GM23248 (cell line): ENCODE data around the gene ZNF879.

Experiments used
- EZH2 ChIP-seq: fragments of 200-600 bp; sonication (generic); IDR thresholded peaks from 2 replicates; pipeline ENCODE4 v1.6.1; 2018; ENCODE audit warnings: antibody characterized with exemption, mild to moderate bottlenecking; ENCODE audit not compliant: insufficient read depth, poor library complexity, severe bottlenecking
- EZH2phosphoT487 ChIP-seq: fragments of 200-600 bp; sonication (generic); IDR thresholded peaks from 2 replicates; pipeline ENCODE4 v1.6.1; 2018; ENCODE audit warnings: antibody characterized with exemption, moderate library complexity, mild to moderate bottlenecking, low read depth; ENCODE audit not compliant: insufficient read depth

DNA sequence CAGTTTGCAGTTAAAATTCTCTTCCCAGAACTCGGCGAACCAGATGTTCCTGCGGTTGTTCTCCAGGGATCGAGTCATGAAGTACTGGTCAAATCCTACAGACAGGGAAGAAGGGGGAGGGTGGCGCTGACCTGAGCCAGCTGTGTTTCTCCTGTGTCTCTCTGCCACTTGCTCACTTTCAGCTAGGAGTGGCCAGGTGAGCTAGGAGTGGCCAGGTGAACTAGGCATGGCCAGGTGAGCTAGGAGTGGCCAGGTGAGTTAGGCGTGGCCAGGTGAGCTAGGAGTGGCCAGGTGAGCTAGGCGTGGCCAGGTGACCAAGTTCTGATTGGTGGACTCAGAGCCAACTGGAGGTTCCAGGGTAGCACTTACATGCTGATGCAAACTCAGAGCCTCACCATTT lies 34.3 kb upstream of the ZNF879 start:
- TF ChIP-seq EZH2 = no peak
- no peak for TF ChIP-seq EZH2phosphoT487
